Measurements from ENCODE around the gene CRTC1. TPM values are rescaled to one million over a fixed set of nuclear protein-coding genes. Genes with fewer than 3 reads are reported as not detected.

The CRTC1 gene
- total RNA-seq, 1 donor from 2014 or later = 2.3 TPM

DNA sequence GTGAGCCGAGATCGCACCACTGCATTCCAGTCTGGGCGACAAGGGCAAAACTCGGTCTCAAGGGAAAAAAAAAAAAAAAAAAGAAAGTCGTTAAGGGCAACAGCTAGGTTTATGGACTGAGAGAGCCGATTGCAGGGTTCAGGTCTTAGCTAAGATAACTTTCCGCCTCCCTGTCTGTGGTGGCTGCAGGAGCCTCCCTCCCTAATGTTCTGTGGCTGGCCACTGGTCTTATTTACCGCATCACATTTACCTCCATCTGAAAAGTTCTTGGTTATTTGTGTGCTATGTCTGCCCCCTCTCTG lies 722 bp upstream of the CRTC1 start:
- H3K27me3 ChIP-seq (ENCODE audit: control insufficient read depth, insufficient read depth, low read length) = no peaks in the 10 kb centered on the region
- TF ChIP-seq, protein P1, sequence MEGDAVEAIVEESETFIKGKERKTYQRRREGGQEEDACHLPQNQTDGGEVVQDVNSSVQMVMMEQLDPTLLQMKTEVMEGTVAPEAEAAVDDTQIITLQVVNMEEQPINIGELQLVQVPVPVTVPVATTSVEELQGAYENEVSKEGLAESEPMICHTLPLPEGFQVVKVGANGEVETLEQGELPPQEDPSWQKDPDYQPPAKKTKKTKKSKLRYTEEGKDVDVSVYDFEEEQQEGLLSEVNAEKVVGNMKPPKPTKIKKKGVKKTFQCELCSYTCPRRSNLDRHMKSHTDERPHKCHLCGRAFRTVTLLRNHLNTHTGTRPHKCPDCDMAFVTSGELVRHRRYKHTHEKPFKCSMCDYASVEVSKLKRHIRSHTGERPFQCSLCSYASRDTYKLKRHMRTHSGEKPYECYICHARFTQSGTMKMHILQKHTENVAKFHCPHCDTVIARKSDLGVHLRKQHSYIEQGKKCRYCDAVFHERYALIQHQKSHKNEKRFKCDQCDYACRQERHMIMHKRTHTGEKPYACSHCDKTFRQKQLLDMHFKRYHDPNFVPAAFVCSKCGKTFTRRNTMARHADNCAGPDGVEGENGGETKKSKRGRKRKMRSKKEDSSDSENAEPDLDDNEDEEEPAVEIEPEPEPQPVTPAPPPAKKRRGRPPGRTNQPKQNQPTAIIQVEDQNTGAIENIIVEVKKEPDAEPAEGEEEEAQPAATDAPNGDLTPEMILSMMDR (IDR thresholded peaks at IDR 0.05; ENCODE audit: insufficient read depth, low read length, poor library complexity, severe bottlenecking) = no peak
- no peaks in the 10 kb centered on the region for H3K36me3 ChIP-seq (ENCODE audit: control insufficient read depth, insufficient read depth, low read length)
- peak overlapping the region; percentile 51 for H3K4me3 ChIP-seq (ENCODE audit: low read depth, low read length)
- DNase-seq (ENCODE audit: low read depth) = no peak

DNA sequence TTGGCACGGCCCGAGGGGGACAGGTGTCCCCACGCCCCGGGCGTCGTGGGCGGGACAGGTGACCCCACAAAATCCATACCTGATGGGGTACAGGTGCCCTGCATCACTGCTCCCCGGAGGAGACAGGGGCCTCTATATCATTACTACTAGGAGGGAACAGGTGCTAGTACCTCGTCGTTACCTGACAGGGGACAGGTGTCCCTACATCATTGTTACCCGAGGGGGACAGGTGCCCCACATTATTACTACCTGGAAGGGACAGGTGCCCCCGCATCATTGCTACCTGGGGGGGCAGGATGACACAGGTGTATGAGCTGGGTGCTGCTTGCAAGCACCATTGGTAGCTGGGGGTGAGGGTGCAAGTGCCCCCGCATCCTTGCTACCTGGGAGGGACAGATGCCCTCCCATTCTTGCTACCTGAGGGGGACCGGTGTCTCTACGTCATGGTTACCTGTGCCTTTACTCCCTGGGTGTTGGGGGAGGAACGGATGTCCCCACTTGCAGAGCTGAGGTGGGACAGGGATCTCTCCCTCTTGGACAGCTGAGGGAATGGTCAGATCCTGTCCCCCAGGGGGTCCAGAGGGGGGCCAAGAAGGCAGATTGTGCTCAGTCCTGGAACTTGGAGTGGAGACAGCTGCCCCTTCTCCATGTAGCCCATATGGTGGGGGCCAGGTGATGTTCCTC lies 620 bp downstream of the CRTC1 start:
- no peak for DNase-seq (ENCODE audit: low read depth)
- peak overlapping the region; percentile 86 for H3K4me3 ChIP-seq (ENCODE audit: low read depth, low read length)
- H3K27me3 ChIP-seq (ENCODE audit: control insufficient read depth, insufficient read depth, low read length) = no peaks in the 10 kb centered on the region
- H3K36me3 ChIP-seq (ENCODE audit: control insufficient read depth, insufficient read depth, low read length) = no peaks in the 10 kb centered on the region
- TF ChIP-seq, protein P1 (IDR thresholded peaks at IDR 0.05; ENCODE audit: insufficient read depth, low read length, poor library complexity, severe bottlenecking) = no peak

DNA sequence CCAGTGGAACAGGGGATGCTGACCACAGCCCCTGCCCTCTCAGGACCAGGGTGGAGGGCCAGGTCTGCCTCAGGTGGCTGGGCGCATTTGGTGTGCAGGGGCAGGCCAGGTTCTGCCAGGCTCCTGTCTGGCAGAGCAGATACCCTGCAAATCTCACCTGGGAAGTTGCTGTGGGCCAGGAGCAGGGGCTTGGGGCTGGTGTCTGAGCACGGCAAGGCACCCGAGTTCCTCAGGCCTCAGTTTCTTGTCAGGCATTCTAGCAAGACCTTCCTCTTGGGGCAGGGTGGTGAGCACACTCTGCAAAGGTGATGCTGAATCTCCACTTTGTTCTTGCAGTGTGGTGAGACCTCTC lies 1.1 kb downstream of the CRTC1 start:
- Histone ChIP-seq H3K36me3 (ENCODE audit: control insufficient read depth, insufficient read depth, low read length) (no peaks in the 10 kb centered on the region), H3K27me3 (ENCODE audit: control insufficient read depth, insufficient read depth, low read length) (no peaks in the 10 kb centered on the region), H3K4me3 (ENCODE audit: low read depth, low read length) (no peak overlapping the region)
- TF ChIP-seq, protein P1 (IDR thresholded peaks at IDR 0.05; ENCODE audit: insufficient read depth, low read length, poor library complexity, severe bottlenecking) = no peak
- DNase-seq (ENCODE audit: low read depth) = no peak

DNA sequence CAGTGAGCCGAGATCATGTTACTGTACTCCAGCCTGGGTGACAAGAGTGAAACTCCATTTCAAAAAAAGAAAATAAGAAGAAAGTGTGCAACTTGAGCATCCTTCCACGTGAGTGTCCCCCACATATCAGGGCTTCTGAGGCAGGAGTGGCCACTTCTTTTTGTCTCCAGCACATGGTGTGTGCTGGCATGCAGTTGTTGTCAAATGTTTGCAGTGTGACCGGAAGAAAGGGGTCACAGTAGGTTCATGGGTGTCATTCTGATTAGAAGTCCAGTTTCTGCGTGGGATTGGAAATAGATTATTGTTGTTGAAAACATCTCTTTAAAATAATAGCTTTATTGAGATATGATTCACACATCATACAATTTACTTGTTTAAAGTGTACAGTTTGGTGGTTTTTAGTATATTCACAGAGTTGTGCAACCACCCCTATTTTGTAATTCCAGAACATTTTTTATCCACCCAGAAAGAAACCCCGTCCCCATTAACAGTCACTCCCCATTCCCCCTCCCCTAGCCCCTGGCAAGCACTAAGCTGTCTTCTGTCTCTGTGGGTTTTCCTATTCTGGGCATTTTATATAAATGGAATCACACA lies 2.2 kb downstream of the CRTC1 start:
- Histone ChIP-seq H3K4me3 (ENCODE audit: low read depth, low read length) (no peak overlapping the region), H3K36me3 (ENCODE audit: control insufficient read depth, insufficient read depth, low read length) (no peaks in the 10 kb centered on the region), H3K27me3 (ENCODE audit: control insufficient read depth, insufficient read depth, low read length) (no peaks in the 10 kb centered on the region)
- TF ChIP-seq, protein P1 (IDR thresholded peaks at IDR 0.05; ENCODE audit: insufficient read depth, low read length, poor library complexity, severe bottlenecking) = no peak
- no peak for DNase-seq (ENCODE audit: low read depth)

DNA sequence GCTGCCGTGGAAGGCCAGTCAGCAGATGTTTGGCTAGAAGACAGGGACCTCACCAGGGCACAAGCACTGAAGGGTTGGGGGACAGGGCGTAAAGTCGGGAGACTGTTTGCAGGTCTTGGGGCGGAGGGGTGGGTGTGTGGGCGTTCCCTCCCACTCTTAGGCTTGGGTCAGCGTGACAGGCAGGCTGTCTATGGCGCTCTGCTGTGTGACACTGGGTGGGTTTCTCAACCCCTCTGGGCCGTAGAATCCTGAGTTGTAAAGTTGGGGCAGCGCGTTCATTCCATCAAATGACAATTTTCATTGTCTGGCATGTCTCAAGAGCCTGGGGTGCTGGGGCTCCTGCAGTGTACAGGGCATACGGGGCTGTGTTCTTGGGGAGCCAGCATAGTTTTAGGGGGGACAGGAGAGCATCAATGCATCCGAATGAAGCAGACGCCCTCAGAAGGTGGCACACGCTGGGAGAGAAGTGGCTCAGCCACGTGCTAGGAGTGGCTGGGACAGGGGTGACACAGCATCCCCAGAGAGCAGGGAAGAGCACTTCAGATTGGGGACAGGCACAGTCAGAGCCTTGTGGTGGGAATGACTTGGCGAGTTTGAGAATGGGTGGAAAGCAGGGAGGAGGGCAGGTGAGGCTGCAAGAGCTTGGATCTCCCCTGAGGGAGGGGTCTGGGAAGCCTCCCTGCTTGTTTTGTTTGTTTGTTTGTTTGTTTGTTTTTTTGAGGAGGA lies 4.4 kb downstream of the CRTC1 start:
- H3K36me3 ChIP-seq (ENCODE audit: control insufficient read depth, insufficient read depth, low read length) = no peaks in the 10 kb centered on the region
- no peak for DNase-seq (ENCODE audit: low read depth)
- TF ChIP-seq, protein P1 (IDR thresholded peaks at IDR 0.05; ENCODE audit: insufficient read depth, low read length, poor library complexity, severe bottlenecking) = no peak
- H3K27me3 ChIP-seq (ENCODE audit: control insufficient read depth, insufficient read depth, low read length) = no peaks in the 10 kb centered on the region
- no peak overlapping the region for H3K4me3 ChIP-seq (ENCODE audit: low read depth, low read length)

All from kidney epithelial cell (primary cell).